GM23338 (cell line): ENCODE measurements around the gene SLC23A2. TPM values are rescaled to one million over a fixed set of nuclear protein-coding genes. Genes with fewer than 3 reads are reported as not detected.

Experiments
- ATAC-seq: fragments of 200-7000 bp; cut with Tn5 transposase; 3 replicates; pipeline ENCODE4 v1.9.1; 2020
- DNase-seq: peaks from one replicate; pipeline ENCODE4 v3.0.0-alpha.2; 2015; ENCODE audit warnings: low spot score
- H2AFZ ChIP-seq: fragments of 200-600 bp; sonication (generic); 2 replicates; pipeline ENCODE4 v1.8.0; 2016; ENCODE audit warnings: antibody characterized with exemption, mild to moderate bottlenecking, moderate library complexity
- H3F3A ChIP-seq: fragments of 200-600 bp; sonication (generic); replicated peaks from 2 replicates; pipeline ENCODE4 v1.8.0; 2017; ENCODE audit warnings: antibody characterized with exemption, mixed run types, low read depth
- H3K27ac ChIP-seq: fragments of 200-600 bp; sonication (generic); 2 replicates; pipeline ENCODE4 v1.6.1; 2016; ENCODE audit warnings: low read depth
- H3K27me3 ChIP-seq: fragments of 200-600 bp; sonication (generic); 2 replicates; pipeline ENCODE4 v1.8.0; 2016; ENCODE audit warnings: mild to moderate bottlenecking, mixed run types, moderate library complexity; ENCODE audit not compliant: insufficient read depth
- H3K36me3 ChIP-seq: fragments of 200-600 bp; sonication (generic); 2 replicates; pipeline ENCODE4 v1.8.0; 2016; ENCODE audit warnings: mild to moderate bottlenecking; ENCODE audit not compliant: insufficient read depth
- H3K4me1 ChIP-seq: fragments of 200-600 bp; sonication (generic); 2 replicates; pipeline ENCODE4 v1.8.0; 2016; ENCODE audit warnings: mild to moderate bottlenecking, moderate library complexity; ENCODE audit not compliant: insufficient read depth
- H3K4me2 ChIP-seq: fragments of 200-600 bp; sonication (generic); 2 replicates; pipeline ENCODE4 v1.7.1; 2017; ENCODE audit warnings: mixed run types
- H3K4me3 ChIP-seq: fragments of 200-600 bp; sonication (generic); 2 replicates; pipeline ENCODE4 v1.6.1; 2016; ENCODE audit warnings: mixed run types
- H3K79me2 ChIP-seq: fragments of 200-600 bp; sonication (generic); replicated peaks from 2 replicates; pipeline ENCODE4 v1.8.0; 2017; ENCODE audit warnings: mild to moderate bottlenecking; ENCODE audit not compliant: insufficient read depth
- H3K9me2 ChIP-seq: fragments of 200-600 bp; sonication (generic); 2 replicates; pipeline ENCODE4 v1.8.0; 2017; ENCODE audit not compliant: insufficient read depth
- H4K20me1 ChIP-seq: fragments of 200-600 bp; sonication (generic); replicated peaks from 2 replicates; pipeline ENCODE4 v1.8.0; 2017; ENCODE audit warnings: mild to moderate bottlenecking; ENCODE audit not compliant: insufficient read depth
- H3K27ac Mint-ChIP-seq: 2 replicates; pipeline ENCODE4 v1.8.0; 2020; ENCODE audit warnings: inconsistent platforms, mild to moderate bottlenecking, moderate library complexity, mixed read lengths
- H3K27me3 Mint-ChIP-seq: 3 replicates; pipeline ENCODE4 v1.8.0; 2022; ENCODE audit warnings: low read depth, mild to moderate bottlenecking, moderate library complexity, mixed read lengths, inconsistent platforms; ENCODE audit not compliant: insufficient read depth, poor library complexity
- H3K36me3 Mint-ChIP-seq: 3 replicates; pipeline ENCODE4 v1.8.0; 2021; ENCODE audit warnings: low read depth, mild to moderate bottlenecking, inconsistent platforms, moderate library complexity, mixed read lengths
- H3K4me1 Mint-ChIP-seq: 3 replicates; pipeline ENCODE4 v1.8.0; 2020; ENCODE audit warnings: mild to moderate bottlenecking, inconsistent platforms, mixed read lengths
- H3K4me3 Mint-ChIP-seq: 3 replicates; pipeline ENCODE4 v1.8.0; 2021; ENCODE audit warnings: moderate library complexity, mild to moderate bottlenecking, inconsistent platforms, mixed read lengths
- H3K9me3 Mint-ChIP-seq: 3 replicates; pipeline ENCODE4 v1.8.0; 2020; ENCODE audit warnings: moderate library complexity, mild to moderate bottlenecking, inconsistent platforms, mixed read lengths
- CREB1 ChIP-seq: fragments of 250-450 bp; sonication (Bioruptor Pico); IDR thresholded peaks from 2 replicates; pipeline ENCODE4 v1.5.0; 2020; ENCODE audit warnings: low read depth, mild to moderate bottlenecking, moderate library complexity
- CTCF ChIP-seq, 2 experiments: fragments of 200-600 bp in 1 of 2; sonication (generic) in 1 of 2; conservative IDR thresholded peaks; 2 replicates each; pipeline versions ENCODE4 v1.5.1 to v1.6.1; 2016 to 2017; ENCODE audit warnings: antibody characterized with exemption in 2 of 2, low read depth in 2 of 2, mild to moderate bottlenecking in 2 of 2, moderate library complexity in 1 of 2
- ETS1 ChIP-seq: IDR thresholded peaks from 2 replicates; pipeline ENCODE4 v1.6.1; 2016; ENCODE audit warnings: antibody characterized with exemption
- EZH2 ChIP-seq: fragments of 200-600 bp; sonication (generic); IDR thresholded peaks from one replicate; pipeline ENCODE4 v1.8.0; 2017; ENCODE audit warnings: antibody characterized with exemption, mild to moderate bottlenecking, low read depth; ENCODE audit not compliant: unreplicated experiment
- EZH2phosphoT487 ChIP-seq: fragments of 200-600 bp; sonication (generic); IDR thresholded peaks from one replicate; pipeline ENCODE4 v1.8.1; 2018; ENCODE audit warnings: antibody characterized with exemption; ENCODE audit not compliant: unreplicated experiment
- JUNB ChIP-seq: IDR thresholded peaks from one replicate; pipeline ENCODE4 v1.6.1; 2016; ENCODE audit warnings: antibody characterized with exemption; ENCODE audit not compliant: unreplicated experiment
- NANOG ChIP-seq: IDR thresholded peaks from 2 replicates; pipeline ENCODE4 v1.6.1; 2016; ENCODE audit warnings: antibody characterized with exemption, borderline replicate concordance
- POLR2AphosphoS5 ChIP-seq: IDR thresholded peaks from 2 replicates; pipeline ENCODE4 v1.6.1; 2016; ENCODE audit warnings: antibody characterized with exemption, low read depth
- REST ChIP-seq: IDR thresholded peaks from one replicate; pipeline ENCODE4 v1.6.1; 2018; ENCODE audit warnings: antibody characterized with exemption; ENCODE audit not compliant: unreplicated experiment
- STAT1 ChIP-seq: IDR thresholded peaks from one replicate; pipeline ENCODE4 v1.6.1; 2016; ENCODE audit warnings: antibody characterized with exemption; ENCODE audit not compliant: unreplicated experiment
- ZNF114 ChIP-seq: fragments of 250-450 bp; sonication (Bioruptor Pico); IDR thresholded peaks from 2 replicates; pipeline ENCODE4 v1.5.0; 2020; ENCODE audit warnings: mild to moderate bottlenecking, moderate library complexity
- ZNF331 ChIP-seq: fragments of 250-450 bp; sonication (Bioruptor Pico); IDR thresholded peaks from 2 replicates; pipeline ENCODE4 v1.5.0; 2020; ENCODE audit warnings: low read depth, mild to moderate bottlenecking, moderate library complexity
- polyA plus RNA-seq: library from polyadenylated mRNA; unstranded; fragments of >200 nt; fragmentation: Nextera tagmentation; extraction: Ambion mirVana; gene quantifications from 2 replicates; pipeline ENCODE4 v1.2.1, GENCODE V29; 2016
- total RNA-seq: library from RNA; depleted of rRNA; stranded (reverse); fragments of >200 nt; shearing (Covaris generic); gene quantifications from 2 replicates; pipeline ENCODE4 v1.2.3, GENCODE V29; 2014

Gene SLC23A2
- total and polyA plus RNA-seq, 2 experiments from 2014 or later, result 4.4 to 20.2 TPM

GRCh38 chr20:5020760-5021159, 19.4 kb upstream of the SLC23A2 start:
- no peaks in the 10 kb centered on the region for H3K79me2 ChIP-seq
- Mint-ChIP-seq H3K4me1 (no peaks in the 10 kb centered on the region), H3K27me3 (no peaks in the 10 kb centered on the region), H3K27ac (no peak overlapping the region), H3K9me3 (no peaks in the 10 kb centered on the region), H3K36me3 (no peaks in the 10 kb centered on the region), H3K4me3 (no peak overlapping the region)
- ATAC-seq, result no peak
- H4K20me1 ChIP-seq, result no peaks in the 10 kb centered on the region
- H3F3A ChIP-seq, result no peaks in the 10 kb centered on the region
- no peaks in the 10 kb centered on the region for H3K36me3 ChIP-seq
- no peak overlapping the region for H3K27ac ChIP-seq
- H3K27me3 ChIP-seq, result no peaks in the 10 kb centered on the region
- no peak overlapping the region for H3K4me2 ChIP-seq
- no peak for DNase-seq
- H3K9me2 ChIP-seq, result no peaks in the 10 kb centered on the region
- H2AFZ ChIP-seq, result peak overlapping the region; percentile 13; the same call in 1 of the 2 replicates
- no peak for TF ChIP-seq NANOG
- TF ChIP-seq ETS1, result no peak
- no peak overlapping the region for H3K4me3 ChIP-seq
- H3K4me1 ChIP-seq, result no peaks in the 10 kb centered on the region

GRCh38 chr20:5013682-5014447, 12.6 kb upstream of the SLC23A2 start:
- no peaks in the 10 kb centered on the region for H3K4me1 ChIP-seq
- H3K9me2 ChIP-seq, result no peaks in the 10 kb centered on the region
- ATAC-seq (no peak), DNase-seq (no peak)
- H3K79me2 ChIP-seq, result no peaks in the 10 kb centered on the region
- H3K4me2 ChIP-seq, result no peak overlapping the region
- H3K36me3 ChIP-seq, result no peaks in the 10 kb centered on the region
- H3K4me3 Mint-ChIP-seq, result no peak overlapping the region
- no peak overlapping the region for H3K27ac ChIP-seq
- H3K9me3 Mint-ChIP-seq, result no peaks in the 10 kb centered on the region
- no peak overlapping the region for H3K27ac Mint-ChIP-seq
- H3K4me3 ChIP-seq, result no peak overlapping the region
- H3K27me3 ChIP-seq, result no peaks in the 10 kb centered on the region
- H3F3A ChIP-seq, result no peaks in the 10 kb centered on the region
- H3K36me3 Mint-ChIP-seq, result no peaks in the 10 kb centered on the region
- no peaks in the 10 kb centered on the region for H3K4me1 Mint-ChIP-seq
- no peak overlapping the region for H2AFZ ChIP-seq
- no peaks in the 10 kb centered on the region for H4K20me1 ChIP-seq
- peaks cover 4% of the 10 kb centered on the region for H3K27me3 Mint-ChIP-seq
- TF ChIP-seq CTCF (conservative IDR thresholded peaks at IDR 0.05; ENCODE audit: low read depth in 2 of 2), result no peak
- no peak for TF ChIP-seq JUNB
- TF ChIP-seq EZH2, result no peak
- no peak for TF ChIP-seq CREB1 (CRISPR knock-in tag)
- no peak for TF ChIP-seq REST
- no peak for TF ChIP-seq EZH2phosphoT487
- TF ChIP-seq ZNF114 (CRISPR knock-in tag), result no peak
- no peak for TF ChIP-seq ZNF331 (CRISPR knock-in tag)
- TF ChIP-seq POLR2AphosphoS5, result no peak
- no peak for TF ChIP-seq ETS1
- TF ChIP-seq NANOG, result no peak
- TF ChIP-seq STAT1, result no peak
